Left lung (tissue), 10 donors: Measurements from ENCODE around the gene FBXO42. TPM values are rescaled to one million over a fixed set of nuclear protein-coding genes. Genes with fewer than 3 reads are reported as not detected.
"Not testable (repeated sequence)": the region's sequence is repeated elsewhere in the genome, so short reads cannot be mapped to it uniquely, and the experiment has no call there.

Experiments used
- ATAC-seq: fragments of 200-7000 bp; cut with Tn5 transposase; one replicate; pipeline ENCODE4 v1.9.1; 2020; ENCODE audit warnings: moderate library complexity
- DNase-seq, 4 donors: peaks; one replicate each; pipeline ENCODE4 v3.0.0-alpha.2; 2013 to 2020
- H3K27ac ChIP-seq, 2 donors: fragments of 200-600 bp; sonication (generic) in 1 of 2; one replicate each; pipeline versions ENCODE4 v1.5.0 to v1.8.0; 2020 to 2021
- H3K27me3 ChIP-seq, 2 donors: fragments of 200-600 bp; sonication (generic) in 1 of 2; one replicate each; pipeline versions ENCODE4 v1.5.0 to v1.8.0; 2020 to 2021
- H3K36me3 ChIP-seq, 2 donors: fragments of 200-600 bp; sonication (generic) in 1 of 2; one replicate each; pipeline versions ENCODE4 v1.5.0 to v1.8.0; 2020 to 2021
- H3K4me1 ChIP-seq, 2 donors: fragments of 200-600 bp; one replicate each; pipeline ENCODE4 v1.8.0; 2021
- H3K4me3 ChIP-seq, 2 donors: fragments of 200-600 bp; sonication (generic) in 1 of 2; one replicate each; pipeline versions ENCODE4 v1.5.0 to v1.8.0; 2020 to 2021; ENCODE audit warnings: mild to moderate bottlenecking in 1 of 2
- H3K9me3 ChIP-seq, 2 donors: fragments of 200-600 bp; sonication (generic) in 1 of 2; one replicate each; pipeline versions ENCODE4 v1.5.0 to v1.8.0; 2020 to 2021
- CTCF ChIP-seq, 2 donors: fragments of 200-600 bp; sonication (generic) in 1 of 2; IDR thresholded peaks; one replicate each; pipeline versions ENCODE4 v1.5.0 to v1.8.0; 2021; ENCODE audit warnings: antibody characterized with exemption in 2 of 2
- intact Hi-C, 2 donors: fragments of 100-400 bp; cut with DNase I; formaldehyde crosslinking; loops; one replicate each; pipeline versions ENCODE4 v1.11.2 to v1.14.2; 2022
- polyA plus RNA-seq, 6 donors: library from polyadenylated mRNA; unstranded; fragments of 120-200 nt; gene quantifications; one replicate each; pipeline ENCODE4 v1.2.1, GENCODE V29; 2013; ENCODE audit not compliant: insufficient read length in 6 of 6
- total RNA-seq, 2 donors: library from RNA; stranded (reverse); fragmentation: NEBNext Ultra II Directional; extraction: Animal tissue kit (Norgen Biotek cat#: 25700); gene quantifications; one replicate each; pipeline ENCODE4 v1.2.1, GENCODE V29; 2021
- donor health status: DM: no; HTN: yes; CAD: no.
- donor health status: DM: no; HTN: no; CAD: no.

FBXO42 gene
- total and polyA plus RNA-seq, 8 donors: 18.8 to 22.4 (median 21.1) TPM

GRCh38 chr1:16266411-16267118, 85.7 kb downstream of the FBXO42 start:
- H3K9me3 ChIP-seq: no peaks in the 10 kb centered on the region
- DNase-seq: no peak

GRCh38 chr1:16262067-16262466, 90.2 kb downstream of the FBXO42 start:
- Histone ChIP-seq H3K27ac (no peak overlapping the region), H3K4me1 (peaks cover 0 to 11% of the 10 kb centered on the region in 2 donors), H3K4me3 (no peak overlapping the region), H3K36me3 (no peaks in the 10 kb centered on the region), H3K9me3 (no peaks in the 10 kb centered on the region), H3K27me3 (no peaks in the 10 kb centered on the region)
- intact Hi-C loops: no loop called here
- DNase-seq (no peak), ATAC-seq (no peak)
- no peak for TF ChIP-seq CTCF (IDR thresholded peaks at IDR 0.05)

More at GRCh38 chr1:16266411-16267118, 85.7 kb downstream of the FBXO42 start:
- TF ChIP-seq CTCF (IDR thresholded peaks at IDR 0.05): no peak
- no peak for ATAC-seq
- Histone ChIP-seq H3K36me3 (no peaks in the 10 kb centered on the region), H3K4me1 (peaks cover 0 to 17% of the 10 kb centered on the region in 2 donors), H3K27ac (no peak overlapping the region), H3K27me3 (no peaks in the 10 kb centered on the region), H3K4me3 (no peak overlapping the region)
- intact Hi-C loops: no loop called here

- Histone ChIP-seq H3K27ac (no peak overlapping the region), H3K36me3 (peaks cover 0 to 8% of the 10 kb centered on the region in 2 donors), H3K27me3 (no peaks in the 10 kb centered on the region), H3K4me3 (no peak overlapping the region), H3K9me3 (no peaks in the 10 kb centered on the region), H3K4me1 (peaks cover 0 to 5% of the 10 kb centered on the region in 2 donors)
- DNase-seq: no peak
- no peak for ATAC-seq
- no peak for TF ChIP-seq CTCF (IDR thresholded peaks at IDR 0.05)
- intact Hi-C loops: no loop called here
Measured at GRCh38 chr1:16260814-16261213, 91.5 kb downstream of the FBXO42 start.

GRCh38 chr1:16258591-16259135, 93.6 kb downstream of the FBXO42 start:
- Histone ChIP-seq H3K27me3 (no peaks in the 10 kb centered on the region), H3K36me3 (peaks cover 0 to 26% of the 10 kb centered on the region in 2 donors), H3K4me1 (peaks cover 0 to 5% of the 10 kb centered on the region in 2 donors), H3K4me3 (no peak overlapping the region), H3K27ac (no peak overlapping the region), H3K9me3 (no peaks in the 10 kb centered on the region)
- intact Hi-C loops: no loop called here
- ATAC-seq (no peak), DNase-seq (no peak)
- no peak for TF ChIP-seq CTCF (IDR thresholded peaks at IDR 0.05)

- Histone ChIP-seq H3K27me3 (no peaks in the 10 kb centered on the region), H3K4me3 (no peak overlapping the region), H3K9me3 (no peaks in the 10 kb centered on the region), H3K27ac (no peak overlapping the region), H3K4me1 (peaks cover 0 to 5% of the 10 kb centered on the region in 2 donors), H3K36me3 (peaks cover 0 to 32% of the 10 kb centered on the region in 2 donors)
- no peak for TF ChIP-seq CTCF (IDR thresholded peaks at IDR 0.05)
- DNase-seq (no peak), ATAC-seq (no peak)
- intact Hi-C loops: no loop called here
Measured at GRCh38 chr1:16257968-16258367, 94.3 kb downstream of the FBXO42 start.

GRCh38 chr1:16257556-16257955, 94.7 kb downstream of the FBXO42 start:
- intact Hi-C loops, H3K9me3 ChIP-seq, H3K4me1 ChIP-seq, H3K27me3 ChIP-seq, H3K4me3 ChIP-seq, H3K27ac ChIP-seq, DNase-seq: not testable (repeated sequence)
- ATAC-seq: peak; percentile 71
- H3K36me3 ChIP-seq: peaks cover 0 to 36% of the 10 kb centered on the region in 2 donors
